Gastroesophageal sphincter (tissue), 4 donors: ENCODE measurements around the gene ERO1A. TPM values are rescaled to one million over a fixed set of nuclear protein-coding genes. Genes with fewer than 3 reads are reported as not detected.

ENCODE experiments used
- ATAC-seq: fragments of 150-250 bp; one replicate; pipeline ENCODE4 v1.9.1; 2016; ENCODE audit warnings: mild to moderate bottlenecking, moderate library complexity
- H3K27ac ChIP-seq, 4 donors: fragments of 200-600 bp; sonication (generic) in 3 of 4; 1 replicate in 3 of 4; 2 replicates in 1 of 4; pipeline ENCODE4 v1.5.1; 2016 to 2019
- H3K27me3 ChIP-seq: fragments of 200-600 bp; sonication (generic); one replicate; pipeline ENCODE4 v1.5.1; 2019
- H3K36me3 ChIP-seq, 2 donors: fragments of 200-600 bp; sonication (generic); one replicate each; pipeline ENCODE4 v1.5.1; 2019; ENCODE audit warnings: control low read depth in 1 of 2
- H3K4me1 ChIP-seq, 3 donors: fragments of 200-600 bp; sonication (generic); 1 replicate in 2 of 3; 2 replicates in 1 of 3; pipeline ENCODE4 v1.5.1; 2016 to 2019; ENCODE audit warnings: control low read depth in 2 of 3
- H3K4me3 ChIP-seq, 2 donors: fragments of 200-600 bp; sonication (generic); one replicate each; pipeline ENCODE4 v1.5.1; 2019; ENCODE audit warnings: mild to moderate bottlenecking in 1 of 2, moderate library complexity in 1 of 2
- H3K9me3 ChIP-seq, 3 donors: fragments of 200-600 bp; sonication (generic); one replicate each; pipeline ENCODE4 v1.5.1; 2017 to 2019; ENCODE audit warnings: control low read depth in 2 of 3
- CTCF ChIP-seq, 4 experiments: fragments of 200-600 bp in 2 of 4; fragments of 450-650 bp in 2 of 4; sonication (generic) in 1 of 4; IDR thresholded peaks; one replicate each; pipeline ENCODE4 v1.5.1; 2017 to 2019; ENCODE audit warnings: antibody characterized with exemption in 4 of 4, mild to moderate bottlenecking in 2 of 4, moderate library complexity in 2 of 4
- EP300 ChIP-seq: sonication (generic); formaldehyde crosslinking; IDR thresholded peaks from one replicate; pipeline ENCODE4 v1.6.1; 2017; ENCODE audit warnings: antibody characterized with exemption, mild to moderate bottlenecking
- POLR2A ChIP-seq, 2 donors: fragments of 450-650 bp; IDR thresholded peaks; one replicate each; pipeline ENCODE4 v1.6.1; 2017; ENCODE audit warnings: antibody characterized with exemption in 2 of 2, mild to moderate bottlenecking in 2 of 2, moderate library complexity in 1 of 2
- POLR2AphosphoS5 ChIP-seq: sonication (generic); formaldehyde crosslinking; IDR thresholded peaks from one replicate; pipeline ENCODE4 v1.6.1; 2017; ENCODE audit warnings: antibody characterized with exemption
- WGBS, 2 donors: methylation state at CpG; one replicate each; pipeline ENCODE4 v1.1.5; 2018; ENCODE audit warnings: low coverage in 1 of 2; 5-methylcytosine and 5-hydroxymethylcytosine counted together
- total RNA-seq, 4 donors: library from RNA; depleted of rRNA; stranded (reverse); fragments of >200 nt; gene quantifications; one replicate each; pipeline ENCODE4 v1.1.0, GENCODE V29; 2016

The ERO1A gene
- total RNA-seq, result 10 to 100 TPM; 41.9 to 55.1 (median 45.3) TPM

- peak; percentile 96 for ATAC-seq
- Histone ChIP-seq H3K36me3 (no peaks in the 10 kb centered on the region), H3K4me1 (peaks cover 0 to 48% (median 3%) of the 10 kb centered on the region in 3 donors), H3K27me3 (no peaks in the 10 kb centered on the region), H3K9me3 (no peaks in the 10 kb centered on the region), H3K27ac (peak within 1 kb of the TSS; percentile 80 to 97 (median 93)), H3K4me3 (peak within 1 kb of the TSS; percentile 72 to 79)
- WGBS, 2 donors, result 0% methylated on average over 6 to 9 of the region's 78 CpGs
- TF ChIP-seq POLR2AphosphoS5 (peak; percentile 31), CTCF (IDR thresholded peaks at IDR 0.05) (peak in 1 of 4 experiments; percentile 24), POLR2A (IDR thresholded peaks at IDR 0.05) (peak; percentile 68 to 75), EP300 (no peak)
These were observed at the start of gene ERO1A for GRCh38 chr14:52695481-52696091. ERO1A (minus strand) TSS chr14:52695558; CDS start chr14:52695481, 77 bp downstream.

GRCh38 chr14:52741865-52742264, 46.5 kb upstream of the ERO1A start:
- no peak for ATAC-seq
- TF ChIP-seq CTCF (IDR thresholded peaks at IDR 0.05), result no peak
- no peak for TF ChIP-seq EP300
- TF ChIP-seq POLR2AphosphoS5, result no peak
- TF ChIP-seq POLR2A (IDR thresholded peaks at IDR 0.05), result no peak
- peaks cover 0 to 20% (median 0%) of the 10 kb centered on the region in 3 donors for H3K4me1 ChIP-seq
- peak overlapping the region in 1 of 4 donors; percentile 9 for H3K27ac ChIP-seq
- no peaks in the 10 kb centered on the region for H3K27me3 ChIP-seq
- peaks cover 0 to 18% of the 10 kb centered on the region in 2 donors for H3K36me3 ChIP-seq
- H3K9me3 ChIP-seq, result no peaks in the 10 kb centered on the region
- H3K4me3 ChIP-seq, result no peak overlapping the region

- peaks cover 0 to 12% of the 10 kb centered on the region in 2 donors for H3K36me3 ChIP-seq
- TF ChIP-seq EP300, result no peak
- TF ChIP-seq POLR2AphosphoS5, result no peak
- TF ChIP-seq CTCF (IDR thresholded peaks at IDR 0.05), result no peak
- TF ChIP-seq POLR2A (IDR thresholded peaks at IDR 0.05), result no peak
- WGBS, 2 donors, result 87 to 100% methylated on average over 1 of the region's 1 CpG
- H3K27ac ChIP-seq, result no peak overlapping the region
- no peaks in the 10 kb centered on the region for H3K27me3 ChIP-seq
- no peaks in the 10 kb centered on the region for H3K9me3 ChIP-seq
- peaks cover 0 to 29% (median 0%) of the 10 kb centered on the region in 3 donors for H3K4me1 ChIP-seq
- ATAC-seq, result no peak
- H3K4me3 ChIP-seq, result no peak overlapping the region
These were observed 45.4 kb upstream of the ERO1A start for GRCh38 chr14:52740751-52741150.

- H3K9me3 ChIP-seq, result no peaks in the 10 kb centered on the region
- TF ChIP-seq EP300, result no peak
- TF ChIP-seq CTCF (IDR thresholded peaks at IDR 0.05), result no peak
- TF ChIP-seq POLR2AphosphoS5, result no peak
- TF ChIP-seq POLR2A (IDR thresholded peaks at IDR 0.05), result no peak
- ATAC-seq, result no peak
- no peaks in the 10 kb centered on the region for H3K27me3 ChIP-seq
- peaks cover 0 to 25% (median 0%) of the 10 kb centered on the region in 3 donors for H3K4me1 ChIP-seq
- no peak overlapping the region for H3K4me3 ChIP-seq
- H3K27ac ChIP-seq, result no peak overlapping the region
- peaks cover 0 to 8% of the 10 kb centered on the region in 2 donors for H3K36me3 ChIP-seq
These were observed 43.1 kb upstream of the ERO1A start for GRCh38 chr14:52738409-52738808.

- H3K4me1 ChIP-seq, result peaks cover 0 to 32% (median 0%) of the 10 kb centered on the region in 3 donors
- ATAC-seq, result no peak
- 33 to 57% methylated on average over 1 of the region's 1 CpG for WGBS, 2 donors
These were observed 40.6 kb upstream of the ERO1A start for GRCh38 chr14:52735921-52736489.

More at GRCh38 chr14:52735921-52736489, 40.6 kb upstream of the ERO1A start:
- H3K27ac ChIP-seq, result no peak overlapping the region
- H3K9me3 ChIP-seq, result no peaks in the 10 kb centered on the region
- no peaks in the 10 kb centered on the region for H3K27me3 ChIP-seq
- no peak overlapping the region for H3K4me3 ChIP-seq
- H3K36me3 ChIP-seq, result peaks cover 0 to 15% of the 10 kb centered on the region in 2 donors
- TF ChIP-seq EP300 (no peak), POLR2AphosphoS5 (no peak), POLR2A (IDR thresholded peaks at IDR 0.05) (no peak), CTCF (IDR thresholded peaks at IDR 0.05) (no peak)
